Transverse colon (tissue), 4 donors: ENCODE results near the gene PIEZO1.

ENCODE experiments used
- CTCF ChIP-seq, 5 experiments: fragments of 200-600 bp in 3 of 5; fragments of 450-650 bp in 2 of 5; sonication (generic) in 3 of 5; IDR thresholded peaks; 1 replicate in 2 of 5; 2 replicates in 3 of 5; pipeline ENCODE4 v1.5.1; 2016 to 2017; ENCODE audit warnings: antibody characterized with exemption in 5 of 5, inconsistent platforms in 3 of 5, mild to moderate bottlenecking in 2 of 5, moderate library complexity in 1 of 5
- EP300 ChIP-seq: sonication (generic); formaldehyde crosslinking; IDR thresholded peaks from one replicate; pipeline ENCODE4 v1.6.1; 2017; ENCODE audit warnings: antibody characterized with exemption, low read depth
- POLR2A ChIP-seq: fragments of 450-650 bp; IDR thresholded peaks from one replicate; pipeline ENCODE4 v1.6.1; 2016; ENCODE audit warnings: antibody characterized with exemption, mild to moderate bottlenecking, moderate library complexity
- POLR2AphosphoS5 ChIP-seq, 3 donors: sonication (generic); formaldehyde crosslinking; IDR thresholded peaks; one replicate each; pipeline ENCODE4 v1.6.1; 2016; ENCODE audit warnings: antibody characterized with exemption in 3 of 3

DNA sequence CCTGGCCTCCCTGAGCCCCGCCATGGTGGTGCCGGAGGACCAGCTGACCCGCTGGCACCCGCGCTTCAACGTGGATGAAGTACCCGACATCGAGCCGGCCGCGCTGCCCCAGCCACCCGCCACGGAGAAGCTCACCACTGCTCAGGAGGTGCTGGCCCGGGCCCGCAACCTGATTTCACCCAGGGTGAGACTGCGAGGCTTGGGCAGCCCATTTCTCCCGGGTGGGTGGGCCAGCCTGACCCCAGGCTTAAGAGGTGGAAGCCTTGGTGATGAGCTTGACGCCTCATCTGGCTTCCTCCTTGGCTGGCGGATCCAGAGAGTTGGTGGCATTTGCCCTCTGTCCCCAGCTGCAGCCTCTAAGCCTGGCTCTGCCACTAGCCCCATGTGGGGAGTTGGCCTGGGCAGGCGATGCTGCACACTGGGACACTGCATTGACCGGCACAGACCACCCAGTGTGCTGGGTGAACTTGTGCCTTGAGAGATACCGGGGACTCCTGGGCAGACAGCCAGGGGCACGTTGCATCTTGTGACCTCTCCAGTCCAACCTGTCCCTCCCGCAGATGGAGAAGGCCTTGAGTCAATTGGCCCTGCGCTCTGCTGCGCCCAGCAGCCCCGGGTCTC lies 21.6 kb upstream of the PIEZO1 start:
- TF ChIP-seq CTCF (IDR thresholded peaks at IDR 0.05), result no peak
- TF ChIP-seq POLR2A, result no peak
- TF ChIP-seq EP300, result no peak
- no peak for TF ChIP-seq POLR2AphosphoS5 (IDR thresholded peaks at IDR 0.05)
